Inflammatory macrophage treated with lipopolysaccharide for 4 hours (primary cell): ENCODE measurements around the gene PHOX2B.
"Not testable (repeated sequence)": the region's sequence is repeated elsewhere in the genome, so short reads cannot be mapped to it uniquely, and the experiment has no call there.

Source experiments
- DNase-seq: peaks from one replicate; pipeline ENCODE4 v3.0.0-alpha.2; 2020

Gene PHOX2B

GRCh38 chr4:41747230-41748055 is 1.1 kb downstream of the PHOX2B start:
- DNase-seq = no peak

- no peak for DNase-seq
These were observed 1.9 kb downstream of the PHOX2B start for GRCh38 chr4:41746440-41747229.

GRCh38 chr4:41746025-41746439 is 2.5 kb downstream of the PHOX2B start:
- DNase-seq = no peak

GRCh38 chr4:41745292-41746024 is 3.1 kb downstream of the PHOX2B start:
- DNase-seq = no peak

- DNase-seq = no peak
These were observed 3.8 kb downstream of the PHOX2B start for GRCh38 chr4:41744572-41745291.

GRCh38 chr4:41741354-41741753 is 7.2 kb downstream of the PHOX2B start:
- no peak for DNase-seq

GRCh38 chr4:41737491-41737890 is 11.0 kb downstream of the PHOX2B start:
- DNase-seq = not testable (repeated sequence)

- DNase-seq = no peak
These were observed 14.2 kb downstream of the PHOX2B start for GRCh38 chr4:41734371-41734770.

GRCh38 chr4:41731569-41732126 is 16.9 kb downstream of the PHOX2B start:
- no peak for DNase-seq

- no peak for DNase-seq
These were observed 20.0 kb downstream of the PHOX2B start for GRCh38 chr4:41728573-41728913.

- no peak for DNase-seq
These were observed 20.5 kb downstream of the PHOX2B start for GRCh38 chr4:41727861-41728572.

- DNase-seq = no peak
These were observed 23.3 kb downstream of the PHOX2B start for GRCh38 chr4:41725254-41725653.

- no peak for DNase-seq
These were observed 25.2 kb downstream of the PHOX2B start for GRCh38 chr4:41723286-41723685.

GRCh38 chr4:41722181-41722580 is 26.3 kb downstream of the PHOX2B start:
- DNase-seq = no peak

GRCh38 chr4:41719417-41719816 is 29.1 kb downstream of the PHOX2B start:
- no peak for DNase-seq

- no peak for DNase-seq
These were observed 29.6 kb downstream of the PHOX2B start for GRCh38 chr4:41718907-41719306.

- DNase-seq = no peak
These were observed 33.4 kb downstream of the PHOX2B start for GRCh38 chr4:41715155-41715554.

- DNase-seq = no peak
These were observed 34.0 kb downstream of the PHOX2B start for GRCh38 chr4:41714364-41715000.

- no peak for DNase-seq
These were observed 34.8 kb downstream of the PHOX2B start for GRCh38 chr4:41713768-41714167.

GRCh38 chr4:41712425-41712824 is 36.1 kb downstream of the PHOX2B start:
- no peak for DNase-seq

- DNase-seq = not testable (repeated sequence)
These were observed 36.9 kb downstream of the PHOX2B start for GRCh38 chr4:41711654-41712053.
